ENCODE results near the gene DHRS1.
"Not testable (repeated sequence)": the region's sequence is repeated elsewhere in the genome, so short reads cannot be mapped to it uniquely, and the experiment has no call there.

DHRS1 gene

GRCh38 chr14:24299255-24300191, at the start of gene DHRS1, which contains the start of gene NOP9:
Gene DHRS1, minus strand, starts transcription at chr14:24299780. Its CDS starts 674 bp downstream, at chr14:24299106.
Gene NOP9, plus strand, starts transcription at chr14:24299850. Its CDS starts 105 bp downstream, at chr14:24299955.
- peak; percentile 62 to 82 for DNase-seq

GRCh38 chr14:24348186-24348585, 48.6 kb upstream of the DHRS1 start:
- DNase-seq, result no peak

GRCh38 chr14:24347134-24347533, 47.6 kb upstream of the DHRS1 start:
- DNase-seq, result no peak

GRCh38 chr14:24343795-24344660, 44.4 kb upstream of the DHRS1 start:
- DNase-seq, result no peak

GRCh38 chr14:24342889-24343288, 43.3 kb upstream of the DHRS1 start:
- no peak for DNase-seq

GRCh38 chr14:24340606-24341005, 41.0 kb upstream of the DHRS1 start:
- DNase-seq, result no peak

GRCh38 chr14:24339284-24340151, 39.9 kb upstream of the DHRS1 start, which contains the start of gene RIPK3:
Gene RIPK3, minus strand, starts transcription at chr14:24339991. Its CDS starts 165 bp downstream, at chr14:24339826.
- no peak for DNase-seq

- no peak for DNase-seq
Observed at GRCh38 chr14:24338843-24339242, 39.3 kb upstream of the DHRS1 start.

- DNase-seq, result no peak
Observed at GRCh38 chr14:24337824-24338175, 38.2 kb upstream of the DHRS1 start.

- no peak for DNase-seq
Observed at GRCh38 chr14:24337144-24337823, 37.7 kb upstream of the DHRS1 start.

- DNase-seq, result no peak
Observed at GRCh38 chr14:24335461-24336171, 36.0 kb upstream of the DHRS1 start.

GRCh38 chr14:24334431-24335291, 35.1 kb upstream of the DHRS1 start, which contains the start of gene ADCY4:
Gene ADCY4, minus strand, starts transcription at chr14:24335071. Its CDS starts 419 bp downstream, at chr14:24334652.
- no peak for DNase-seq

- peak; percentile 29 to 55 for DNase-seq
Observed at GRCh38 chr14:24332268-24332993, 32.9 kb upstream of the DHRS1 start.

GRCh38 chr14:24331731-24332267, 32.2 kb upstream of the DHRS1 start:
- no peak for DNase-seq

GRCh38 chr14:24330973-24331674, 31.5 kb upstream of the DHRS1 start:
- DNase-seq, result no peak

GRCh38 chr14:24329736-24330135, 30.2 kb upstream of the DHRS1 start:
- DNase-seq, result no peak

- DNase-seq, result no peak
Observed at GRCh38 chr14:24329073-24329663, 29.6 kb upstream of the DHRS1 start.

GRCh38 chr14:24327914-24328313, 28.3 kb upstream of the DHRS1 start:
- DNase-seq, result not testable (repeated sequence)

Data from NCI-H1930 (cell line).